ENCODE measurements around the gene PER3. TPM values are rescaled to one million over a fixed set of nuclear protein-coding genes. Genes with fewer than 3 reads are reported as not detected.
A peak's percentile ranks its signal among the peaks of the same experiment; 100 is the strongest.

The PER3 gene
- total and polyA plus RNA-seq, 12 donors = 2.1 to 36.3 (median 16.9) TPM

DNA sequence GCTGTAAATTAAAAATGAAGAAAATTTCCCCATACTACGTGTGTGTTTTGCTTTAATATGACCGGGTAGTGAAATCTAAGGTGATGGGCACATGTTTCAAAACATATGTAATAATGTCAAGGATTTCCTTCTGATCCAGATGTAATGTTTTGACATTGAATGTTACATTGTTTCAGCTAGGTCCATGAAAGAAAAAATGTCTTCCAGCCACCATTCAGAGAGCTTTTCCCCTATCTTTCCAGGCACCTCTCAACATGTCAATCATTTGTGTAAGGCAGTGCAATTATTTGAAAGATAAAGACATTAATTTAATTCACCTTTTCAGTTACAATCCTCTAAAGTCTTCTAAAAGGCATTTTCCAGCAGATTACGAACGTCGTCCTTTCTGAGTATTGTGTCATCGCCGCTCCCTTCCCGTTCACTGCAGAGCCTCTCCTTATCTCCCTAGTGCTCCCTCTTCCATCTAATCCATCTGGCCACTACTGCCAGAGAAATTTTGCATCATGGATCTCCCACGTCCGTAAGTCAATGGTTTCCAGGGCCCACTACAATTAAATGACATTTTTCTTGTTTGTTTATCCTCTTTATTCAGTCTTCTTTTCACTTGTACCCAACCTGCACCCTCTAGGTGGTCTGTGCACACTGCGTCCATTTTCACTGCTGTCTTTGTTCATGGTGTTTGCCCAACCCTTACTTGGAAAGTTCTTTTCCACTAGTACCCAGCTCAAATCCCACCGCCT lies 14.2 kb upstream of the PER3 start:
- H3K9me3 ChIP-seq = no peaks in the 10 kb centered on the region
- no peak for ATAC-seq
- peak overlapping the region in 1 of 10 donors; percentile 97 for H3K27ac ChIP-seq
- peaks cover 0 to 25% (median 5%) of the 10 kb centered on the region in 9 donors for H3K36me3 ChIP-seq
- TF ChIP-seq, protein P1, sequence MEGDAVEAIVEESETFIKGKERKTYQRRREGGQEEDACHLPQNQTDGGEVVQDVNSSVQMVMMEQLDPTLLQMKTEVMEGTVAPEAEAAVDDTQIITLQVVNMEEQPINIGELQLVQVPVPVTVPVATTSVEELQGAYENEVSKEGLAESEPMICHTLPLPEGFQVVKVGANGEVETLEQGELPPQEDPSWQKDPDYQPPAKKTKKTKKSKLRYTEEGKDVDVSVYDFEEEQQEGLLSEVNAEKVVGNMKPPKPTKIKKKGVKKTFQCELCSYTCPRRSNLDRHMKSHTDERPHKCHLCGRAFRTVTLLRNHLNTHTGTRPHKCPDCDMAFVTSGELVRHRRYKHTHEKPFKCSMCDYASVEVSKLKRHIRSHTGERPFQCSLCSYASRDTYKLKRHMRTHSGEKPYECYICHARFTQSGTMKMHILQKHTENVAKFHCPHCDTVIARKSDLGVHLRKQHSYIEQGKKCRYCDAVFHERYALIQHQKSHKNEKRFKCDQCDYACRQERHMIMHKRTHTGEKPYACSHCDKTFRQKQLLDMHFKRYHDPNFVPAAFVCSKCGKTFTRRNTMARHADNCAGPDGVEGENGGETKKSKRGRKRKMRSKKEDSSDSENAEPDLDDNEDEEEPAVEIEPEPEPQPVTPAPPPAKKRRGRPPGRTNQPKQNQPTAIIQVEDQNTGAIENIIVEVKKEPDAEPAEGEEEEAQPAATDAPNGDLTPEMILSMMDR (IDR thresholded peaks at IDR 0.05) = no peak
- intact Hi-C loops (cut with DNase I) = no loop called here
- H3K4me3 ChIP-seq = no peak overlapping the region
- peaks cover 8 to 28% (median 17%) of the 10 kb centered on the region in 9 donors for H3K4me1 ChIP-seq
- DNase-seq = no peak
- H3K27me3 ChIP-seq = no peaks in the 10 kb centered on the region
- WGBS, 2 donors = 79 to 81% methylated on average over 12 of the region's 12 CpGs

DNA sequence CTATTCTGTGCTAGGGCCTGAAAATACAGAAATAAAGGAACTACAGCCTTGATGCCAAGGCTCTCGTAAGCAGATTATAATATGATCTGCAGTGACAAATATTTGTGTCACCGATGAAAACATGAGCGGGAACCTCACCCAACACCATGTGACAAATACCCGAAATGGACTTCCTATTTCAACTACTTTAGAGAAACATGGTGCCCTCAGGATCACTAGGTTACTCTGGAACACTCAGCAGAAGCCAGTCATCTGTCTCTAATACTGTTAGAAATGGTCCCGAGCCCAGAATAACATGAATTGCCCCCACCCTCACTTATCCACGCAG lies 13.5 kb upstream of the PER3 start:
- WGBS, 2 donors = 7 to 9% methylated on average over 6 of the region's 6 CpGs
- no peaks in the 10 kb centered on the region for H3K27me3 ChIP-seq
- peak overlapping the region; percentile 74 to 94 (median 87) for H3K4me3 ChIP-seq
- peak overlapping the region; percentile 72 to 97 (median 92) for H3K27ac ChIP-seq
- no peak for DNase-seq
- H3K9me3 ChIP-seq = no peaks in the 10 kb centered on the region
- intact Hi-C loops (cut with DNase I) = no loop called here
- peaks cover 8 to 32% (median 17%) of the 10 kb centered on the region in 9 donors for H3K4me1 ChIP-seq
- peaks cover 0 to 32% (median 5%) of the 10 kb centered on the region in 9 donors for H3K36me3 ChIP-seq
- TF ChIP-seq, protein P1 (IDR thresholded peaks at IDR 0.05) = no peak
- ATAC-seq = peak in 7 of 8 donors; percentile 25 to 64 (median 55)

DNA sequence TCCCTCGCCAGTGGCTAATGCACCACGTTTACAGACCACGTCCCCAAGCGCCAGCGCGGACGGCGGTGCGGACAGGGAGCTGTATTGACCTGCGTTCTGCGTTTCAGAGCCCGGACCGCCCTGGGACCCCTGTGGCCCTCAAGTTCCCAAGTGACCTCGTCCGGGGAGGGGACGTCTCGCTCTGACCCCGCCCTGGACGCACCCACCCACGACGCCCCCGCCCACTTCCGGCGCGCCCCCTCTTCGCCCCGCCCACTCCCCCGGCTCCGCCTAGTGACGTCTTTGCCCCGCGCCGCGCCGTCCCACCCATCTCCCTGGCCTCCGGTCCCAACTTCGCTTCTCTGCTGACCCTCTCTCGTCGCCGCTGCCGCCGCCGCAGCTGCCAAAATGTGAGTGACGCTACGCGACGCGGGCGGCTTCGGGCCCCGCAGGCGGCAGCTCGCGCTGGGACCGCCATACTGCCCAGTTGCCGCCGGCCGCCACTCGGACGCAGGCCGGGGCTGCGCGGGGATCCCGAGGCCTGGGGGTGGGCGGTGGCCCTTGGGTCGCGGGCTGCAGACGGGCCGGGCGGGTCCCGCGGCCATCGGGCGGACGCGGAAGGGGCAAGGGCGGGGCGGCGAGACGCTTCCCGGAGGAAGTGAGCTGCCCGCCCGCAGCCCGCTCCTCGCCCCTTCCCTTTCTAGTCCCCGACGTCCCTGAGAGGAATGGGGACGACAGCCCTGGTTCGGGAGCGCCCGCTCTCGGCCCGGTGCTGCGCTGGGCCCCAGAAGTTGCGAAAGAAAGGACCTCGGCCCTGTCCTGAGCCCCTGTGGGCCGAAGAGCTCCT lies 12.9 kb upstream of the PER3 start, which contains the start of gene VAMP3:
Gene VAMP3 (plus strand): TSS at position 300 of the 826 bp plus-strand sequence. CDS start 88 bp downstream, at position 388.
- Histone ChIP-seq H3K36me3 (peaks cover 0 to 38% (median 5%) of the 10 kb centered on the region in 9 donors), H3K9me3 (no peaks in the 10 kb centered on the region), H3K4me1 (peaks cover 8 to 33% (median 17%) of the 10 kb centered on the region in 9 donors), H3K27ac (peak within 1 kb of the TSS; percentile 72 to 97 (median 92)), H3K4me3 (peak within 1 kb of the TSS; percentile 74 to 94 (median 87)), H3K27me3 (no peaks in the 10 kb centered on the region)
- ATAC-seq = peak; percentile 98 to 99 (median 99)
- 1% methylated on average over 81 to 94 of the region's 97 CpGs for WGBS, 2 donors
- DNase-seq = peak; percentile 91 to 94
- intact Hi-C loops (cut with DNase I) = no loop called here
- TF ChIP-seq, protein P1 (IDR thresholded peaks at IDR 0.05) = no peak

DNA sequence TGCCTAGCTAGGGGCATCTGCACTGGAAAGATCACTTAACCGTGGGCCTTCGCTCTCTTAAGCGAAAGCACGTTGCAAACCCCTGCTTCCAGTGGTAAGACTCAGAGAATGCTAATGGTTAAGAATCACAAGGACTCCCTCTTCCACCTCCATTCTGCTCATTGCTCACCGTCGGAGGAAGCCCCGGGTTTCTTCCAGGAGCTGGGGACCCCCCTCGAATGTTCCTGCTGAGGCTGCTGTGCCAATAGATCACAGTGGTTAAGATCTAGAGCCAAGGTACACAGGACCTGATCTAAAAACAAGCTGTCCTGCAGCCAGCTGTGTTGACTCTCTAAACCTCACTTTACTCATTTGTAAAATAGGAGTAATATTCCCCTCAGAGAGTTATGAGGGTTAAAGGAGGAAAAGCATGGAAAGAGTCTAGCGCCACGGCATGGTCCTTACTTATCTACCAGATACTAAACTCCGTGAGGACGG lies 12.2 kb upstream of the PER3 start:
- H3K27ac ChIP-seq = peak overlapping the region; percentile 72 to 97 (median 92)
- TF ChIP-seq, protein P1 (IDR thresholded peaks at IDR 0.05) = no peak
- H3K36me3 ChIP-seq = peaks cover 0 to 45% (median 5%) of the 10 kb centered on the region in 9 donors
- H3K4me3 ChIP-seq = peak overlapping the region; percentile 74 to 94 (median 87)
- intact Hi-C loops (cut with DNase I) = no loop called here
- DNase-seq (no peak), ATAC-seq (no peak)
- no peaks in the 10 kb centered on the region for H3K27me3 ChIP-seq
- peaks cover 8 to 35% (median 17%) of the 10 kb centered on the region in 9 donors for H3K4me1 ChIP-seq
- H3K9me3 ChIP-seq = no peaks in the 10 kb centered on the region
- 4 to 7% methylated on average over 12 of the region's 12 CpGs for WGBS, 2 donors
